GM20000 (cell line): ENCODE results near the gene TSC22D2.

Source experiments
- DNase-seq: peaks from one replicate; pipeline ENCODE4 v3.0.0; 2012; ENCODE audit warnings: low spot score
- TF ChIP-seq, protein P1 (sequence below): IDR thresholded peaks from 2 replicates; pipeline ENCODE4 v1.5.1; 2012; ENCODE audit warnings: mild to moderate bottlenecking, control low read depth; ENCODE audit errors: extremely low read depth, missing control alignments

TSC22D2 gene

GRCh38 chr3:150443331-150443741 lies 35.2 kb downstream of the TSC22D2 start:
- TF ChIP-seq, protein P1, sequence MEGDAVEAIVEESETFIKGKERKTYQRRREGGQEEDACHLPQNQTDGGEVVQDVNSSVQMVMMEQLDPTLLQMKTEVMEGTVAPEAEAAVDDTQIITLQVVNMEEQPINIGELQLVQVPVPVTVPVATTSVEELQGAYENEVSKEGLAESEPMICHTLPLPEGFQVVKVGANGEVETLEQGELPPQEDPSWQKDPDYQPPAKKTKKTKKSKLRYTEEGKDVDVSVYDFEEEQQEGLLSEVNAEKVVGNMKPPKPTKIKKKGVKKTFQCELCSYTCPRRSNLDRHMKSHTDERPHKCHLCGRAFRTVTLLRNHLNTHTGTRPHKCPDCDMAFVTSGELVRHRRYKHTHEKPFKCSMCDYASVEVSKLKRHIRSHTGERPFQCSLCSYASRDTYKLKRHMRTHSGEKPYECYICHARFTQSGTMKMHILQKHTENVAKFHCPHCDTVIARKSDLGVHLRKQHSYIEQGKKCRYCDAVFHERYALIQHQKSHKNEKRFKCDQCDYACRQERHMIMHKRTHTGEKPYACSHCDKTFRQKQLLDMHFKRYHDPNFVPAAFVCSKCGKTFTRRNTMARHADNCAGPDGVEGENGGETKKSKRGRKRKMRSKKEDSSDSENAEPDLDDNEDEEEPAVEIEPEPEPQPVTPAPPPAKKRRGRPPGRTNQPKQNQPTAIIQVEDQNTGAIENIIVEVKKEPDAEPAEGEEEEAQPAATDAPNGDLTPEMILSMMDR: no peak
- no peak for DNase-seq

DNA sequence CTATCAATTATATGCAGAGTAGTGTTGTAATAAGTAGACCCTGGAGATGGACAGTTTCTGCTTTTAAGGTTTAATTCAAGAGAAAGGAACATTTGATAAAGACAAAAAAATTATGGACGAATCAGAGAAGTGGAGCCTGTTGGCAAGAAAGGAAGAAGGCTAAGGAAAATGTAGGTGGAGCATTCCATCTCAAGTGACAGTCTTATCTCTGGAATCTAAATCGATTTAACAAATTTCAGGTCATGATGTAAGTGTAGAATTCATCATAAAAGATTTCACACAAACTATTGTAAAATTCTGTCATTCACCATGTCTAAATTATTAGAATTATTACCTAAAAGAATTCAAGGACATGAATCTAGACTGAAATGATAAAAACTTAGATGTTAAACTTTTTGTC lies 36.3 kb downstream of the TSC22D2 start:
- no peak for DNase-seq

GRCh38 chr3:150446470-150446977 lies 38.4 kb downstream of the TSC22D2 start:
- DNase-seq: no peak
- TF ChIP-seq, protein P1: no peak

More for the DNA sequence above, 36.3 kb downstream of the TSC22D2 start:
- TF ChIP-seq, protein P1: no peak

DNA sequence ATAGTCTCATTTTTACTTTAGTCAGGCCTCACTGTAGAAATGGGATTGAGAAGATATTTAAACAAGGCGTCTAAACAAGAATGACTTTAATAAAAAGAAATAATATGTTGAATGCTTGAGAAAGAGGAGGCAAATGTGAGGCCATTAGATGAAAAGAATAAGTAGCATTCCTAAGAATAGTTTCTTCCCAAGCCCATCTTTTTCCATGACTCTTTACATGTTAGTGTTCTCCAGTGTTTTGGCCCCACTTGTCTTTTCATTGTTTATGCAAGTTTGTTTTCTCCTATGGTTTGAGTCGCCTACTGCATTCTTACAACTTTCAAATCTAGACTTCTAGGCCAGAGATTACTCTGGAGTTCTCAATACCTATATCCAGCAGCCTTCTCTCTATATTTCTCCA lies 39.0 kb downstream of the TSC22D2 start:
- DNase-seq: no peak
- TF ChIP-seq, protein P1: no peak

DNA sequence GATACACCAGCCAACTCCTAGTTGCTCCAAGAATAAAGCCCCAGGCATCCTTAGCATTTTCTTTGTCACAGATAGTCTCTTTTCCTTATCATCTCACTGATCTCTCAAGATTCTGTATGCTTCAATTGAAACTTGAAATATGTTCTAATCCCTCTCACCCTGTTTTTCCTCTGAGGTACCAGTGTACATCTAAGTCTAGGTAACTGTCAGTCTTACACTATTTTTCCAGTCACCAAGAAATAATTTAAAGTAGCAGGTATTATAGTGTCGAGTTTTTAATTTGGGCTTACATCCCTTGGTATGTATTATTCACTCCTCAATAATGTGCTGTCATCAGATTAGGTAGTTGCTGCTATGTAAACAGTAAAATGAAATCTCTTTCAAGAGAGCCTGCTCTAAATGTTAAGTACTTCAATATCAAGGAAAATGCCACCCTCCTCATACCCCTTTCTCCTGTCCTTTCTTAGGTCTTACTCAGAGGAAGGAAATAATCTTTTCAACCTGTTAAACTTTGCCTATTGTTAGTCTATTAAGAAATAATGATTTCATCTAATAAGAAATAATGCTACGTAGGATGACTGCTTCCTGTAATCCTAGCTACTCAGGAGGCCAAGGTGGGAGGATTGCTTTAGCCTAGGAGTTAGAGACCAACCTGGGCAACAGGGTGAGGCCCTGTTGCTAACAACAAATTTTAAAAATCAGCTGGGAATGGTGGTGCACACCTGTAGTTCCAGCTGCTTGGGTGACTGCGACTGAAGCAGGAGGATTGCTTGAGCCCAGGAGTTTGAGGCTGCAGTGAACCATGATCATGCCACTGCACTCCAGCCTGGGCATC lies 39.8 kb downstream of the TSC22D2 start:
- DNase-seq: no peak
- TF ChIP-seq, protein P1: no peak

DNA sequence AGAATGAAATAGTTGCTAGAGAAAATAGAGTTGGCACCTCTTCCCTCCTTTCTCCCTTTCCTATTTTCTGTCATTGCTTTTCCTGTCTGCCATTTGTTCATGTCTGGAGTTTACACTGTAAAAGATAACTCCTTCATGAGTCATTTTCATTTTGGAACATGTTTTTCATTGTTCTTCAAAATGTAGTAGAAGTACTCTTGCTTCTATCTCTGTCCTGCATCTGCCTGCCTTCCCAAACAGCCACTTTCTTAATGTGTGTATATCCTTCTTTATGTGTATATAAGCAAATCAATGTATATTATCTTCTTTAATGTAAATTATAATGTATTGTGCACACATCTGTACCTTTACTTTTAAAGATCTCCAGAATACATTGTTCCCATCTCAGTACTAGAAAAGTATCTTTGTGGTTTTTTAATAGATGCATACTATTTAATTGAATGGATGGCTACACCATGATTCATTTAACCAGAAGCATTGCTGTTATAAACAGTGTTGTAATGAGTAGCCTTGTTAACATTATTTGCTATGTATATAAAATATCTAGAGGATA lies 41.1 kb downstream of the TSC22D2 start:
- TF ChIP-seq, protein P1: no peak
- DNase-seq: no peak

GRCh38 chr3:150450916-150451315 lies 42.8 kb downstream of the TSC22D2 start:
- TF ChIP-seq, protein P1: no peak
- DNase-seq: no peak
